Neural progenitor cell (in vitro differentiated cells): ENCODE measurements around the gene GPR61. TPM values are rescaled to one million over a fixed set of nuclear protein-coding genes. Genes with fewer than 3 reads are reported as not detected.

Experiments
- DNase-seq: peaks from one replicate; pipeline ENCODE4 v3.0.0-alpha.2; 2016; ENCODE audit warnings: low spot score
- H2AFZ ChIP-seq: fragments of 200-600 bp; sonication (generic); replicated peaks from 2 replicates; pipeline ENCODE4 v1.6.1; 2016; ENCODE audit warnings: antibody characterized with exemption
- H3F3A ChIP-seq: fragments of 200-600 bp; sonication (generic); 2 replicates; pipeline ENCODE4 v1.6.1; 2016; ENCODE audit warnings: antibody characterized with exemption, low read depth
- H3K27ac ChIP-seq: fragments of 200-600 bp; sonication (generic); 2 replicates; pipeline ENCODE4 v1.5.1; 2016; ENCODE audit warnings: mild to moderate bottlenecking
- H3K27me3 ChIP-seq: fragments of 200-600 bp; sonication (generic); 2 replicates; pipeline ENCODE4 v1.6.1; 2016; ENCODE audit warnings: mild to moderate bottlenecking, moderate library complexity
- H3K36me3 ChIP-seq: fragments of 200-600 bp; sonication (generic); 2 replicates; pipeline ENCODE4 v1.5.1; 2016
- H3K4me1 ChIP-seq: fragments of 200-600 bp; sonication (generic); 2 replicates; pipeline ENCODE4 v1.6.1; 2016; ENCODE audit warnings: mixed run types
- H3K4me2 ChIP-seq: fragments of 200-600 bp; sonication (generic); 2 replicates; pipeline ENCODE4 v1.6.1; 2016
- H3K4me3 ChIP-seq: fragments of 200-600 bp; sonication (generic); 2 replicates; pipeline ENCODE4 v1.5.1; 2016
- H3K79me2 ChIP-seq: fragments of 200-600 bp; sonication (generic); 2 replicates; pipeline ENCODE4 v1.6.1; 2016; ENCODE audit warnings: low read depth
- H3K9ac ChIP-seq: fragments of 200-600 bp; sonication (generic); 2 replicates; pipeline ENCODE4 v1.6.1; 2016
- H3K9me3 ChIP-seq: fragments of 200-600 bp; sonication (generic); 2 replicates; pipeline ENCODE4 v1.5.1; 2016; ENCODE audit warnings: low read depth
- H4K20me1 ChIP-seq: fragments of 200-600 bp; sonication (generic); 2 replicates; pipeline ENCODE4 v1.6.1; 2016; ENCODE audit warnings: low read depth
- H3K27ac Mint-ChIP-seq: 3 replicates; pipeline ENCODE4 v1.8.0; 2021; ENCODE audit warnings: mixed read lengths
- H3K27me3 Mint-ChIP-seq: 2 replicates; pipeline ENCODE4 v1.8.0; 2022; ENCODE audit warnings: low read depth, mild to moderate bottlenecking, inconsistent platforms, moderate library complexity, mixed read lengths; ENCODE audit not compliant: insufficient read depth
- H3K36me3 Mint-ChIP-seq: 3 replicates; pipeline ENCODE4 v1.8.0; 2021; ENCODE audit warnings: mixed read lengths
- H3K4me1 Mint-ChIP-seq: 3 replicates; pipeline ENCODE4 v1.8.0; 2021; ENCODE audit warnings: mixed read lengths
- H3K4me3 Mint-ChIP-seq: 3 replicates; pipeline ENCODE4 v1.8.0; 2021; ENCODE audit warnings: mild to moderate bottlenecking, moderate library complexity, mixed read lengths
- H3K9me3 Mint-ChIP-seq: 3 replicates; pipeline ENCODE4 v1.8.0; 2020; ENCODE audit warnings: mixed read lengths
- CTCF ChIP-seq: fragments of 200-600 bp; sonication (generic); IDR thresholded peaks from 2 replicates; pipeline ENCODE4 v1.5.1; 2017; ENCODE audit warnings: antibody characterized with exemption, mild to moderate bottlenecking
- EZH2 ChIP-seq: fragments of 200-600 bp; sonication (generic); IDR thresholded peaks from 2 replicates; pipeline ENCODE4 v1.6.1; 2017; ENCODE audit warnings: antibody characterized with exemption, mild to moderate bottlenecking, moderate library complexity
- EZH2phosphoT487 ChIP-seq: fragments of 200-600 bp; sonication (generic); IDR thresholded peaks from 2 replicates; pipeline ENCODE4 v1.6.1; 2017; ENCODE audit warnings: antibody characterized with exemption
- total RNA-seq: library from RNA; depleted of rRNA; stranded (reverse); fragments of >200 nt; gene quantifications from 2 replicates; pipeline ENCODE4 v1.2.3, GENCODE V29; 2015; ENCODE audit warnings: low replicate concordance

Gene GPR61
- total RNA-seq, 1 donor from 2014 or later, result 0.71 TPM

DNA sequence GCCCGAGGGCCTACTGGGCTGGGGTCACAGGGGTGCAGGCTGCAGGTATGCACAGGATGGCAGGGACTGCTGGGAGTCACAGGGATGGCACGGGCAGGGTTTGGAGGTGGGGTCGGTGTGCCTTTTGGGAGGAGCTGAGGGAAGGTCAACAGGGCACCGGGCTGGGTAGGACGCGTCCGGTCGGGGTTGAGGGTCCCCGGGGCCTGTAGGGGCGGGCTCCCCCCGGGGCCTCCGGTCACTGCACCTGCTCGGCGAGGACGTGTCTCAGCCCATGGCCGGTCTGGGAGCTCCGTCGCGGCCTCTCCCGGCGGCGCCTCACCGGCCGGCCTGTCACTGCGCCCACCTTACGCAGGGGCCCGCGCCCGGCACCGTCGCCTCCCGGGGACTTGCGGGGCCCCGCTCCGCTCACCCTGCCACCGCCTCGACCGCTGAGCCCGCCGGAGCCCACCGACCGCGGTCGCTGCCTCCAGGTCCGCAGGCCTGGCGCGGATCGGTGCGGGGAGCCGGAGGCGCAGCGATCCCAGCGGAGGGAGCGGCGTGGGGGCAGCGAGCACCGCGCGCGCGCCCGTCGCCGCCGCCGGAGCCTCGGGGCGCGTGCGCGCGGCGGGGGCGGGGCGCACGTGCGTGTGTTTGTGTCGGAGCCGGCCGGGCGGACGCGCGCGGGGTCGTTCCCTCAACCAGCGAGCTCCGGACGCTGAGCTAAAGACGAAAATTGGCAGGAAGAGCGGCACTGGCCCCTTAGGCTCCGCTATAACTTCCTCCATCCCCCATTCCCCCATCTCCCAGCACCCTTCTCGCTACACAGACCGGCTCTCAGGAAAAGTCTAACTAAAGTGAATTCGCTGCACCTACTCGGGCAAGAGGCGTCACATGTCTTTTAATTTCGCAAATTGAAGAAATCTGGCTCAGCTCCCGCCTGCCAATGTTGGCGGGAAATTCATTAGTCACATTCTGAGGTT, 30.2 kb upstream of the GPR61 start, which contains the start of gene AMIGO1:
Gene AMIGO1, minus strand, starts transcription at position 552 of the 959 bp plus-strand sequence. CDS start 815 bp downstream, outside the sequence.
- no peak within 1 kb of the TSS for H3K9ac ChIP-seq
- TF ChIP-seq EZH2 (no peak), CTCF (no peak), EZH2phosphoT487 (no peak)
- H3K36me3 Mint-ChIP-seq, result no peaks in the 10 kb centered on the region
- peaks cover 4% of the 10 kb centered on the region for H3F3A ChIP-seq
- peaks cover 6% of the 10 kb centered on the region for H3K4me1 ChIP-seq
- H3K4me1 Mint-ChIP-seq, result peaks cover 21% of the 10 kb centered on the region
- DNase-seq, result peak; percentile 92
- peaks cover 5% of the 10 kb centered on the region for H3K27me3 Mint-ChIP-seq
- H2AFZ ChIP-seq, result peak within 1 kb of the TSS; percentile 98
- H3K4me3 ChIP-seq, result peak within 1 kb of the TSS; percentile 58
- H3K36me3 ChIP-seq, result no peaks in the 10 kb centered on the region
- no peak within 1 kb of the TSS for H3K27ac ChIP-seq
- no peaks in the 10 kb centered on the region for H4K20me1 ChIP-seq
- H3K9me3 Mint-ChIP-seq, result no peaks in the 10 kb centered on the region
- peak within 1 kb of the TSS; percentile 94 for H3K4me2 ChIP-seq
- no peaks in the 10 kb centered on the region for H3K79me2 ChIP-seq
- H3K4me3 Mint-ChIP-seq, result peak within 1 kb of the TSS; percentile 95
- peak within 1 kb of the TSS; percentile 57 for H3K27ac Mint-ChIP-seq
- H3K27me3 ChIP-seq, result peaks cover 48% of the 10 kb centered on the region
- no peaks in the 10 kb centered on the region for H3K9me3 ChIP-seq

DNA sequence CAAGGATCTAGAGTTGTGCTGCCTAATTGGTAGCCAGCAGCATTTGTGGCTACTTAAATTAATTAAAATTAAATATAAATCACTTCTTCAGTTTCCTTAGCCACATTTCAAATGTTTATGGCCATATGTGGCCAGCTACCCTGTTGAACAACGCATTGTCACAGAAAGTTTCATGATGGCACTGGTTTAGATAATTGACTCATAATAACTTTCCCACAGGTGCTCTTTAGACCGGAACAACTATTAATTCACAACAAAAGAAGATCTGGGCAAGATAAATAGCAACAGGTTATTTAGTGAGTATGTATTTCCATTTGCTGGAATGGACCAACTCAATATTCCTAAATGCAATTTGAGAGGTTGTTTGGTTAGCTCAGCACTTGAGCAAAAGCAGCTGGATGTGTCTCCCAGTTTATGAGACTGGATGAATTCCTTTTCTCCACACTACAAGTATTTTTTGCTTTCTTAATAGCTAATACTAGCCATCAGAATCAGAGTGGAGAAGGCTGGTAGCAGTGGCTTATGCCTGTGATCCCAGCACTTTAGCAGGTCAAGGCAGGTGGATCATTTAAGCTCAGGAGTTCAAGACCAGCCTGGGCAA, 26.5 kb upstream of the GPR61 start:
- Mint-ChIP-seq H3K36me3 (no peaks in the 10 kb centered on the region), H3K9me3 (no peaks in the 10 kb centered on the region), H3K4me3 (no peak overlapping the region), H3K27me3 (peaks cover 5% of the 10 kb centered on the region), H3K27ac (no peak overlapping the region), H3K4me1 (peaks cover 20% of the 10 kb centered on the region)
- Histone ChIP-seq H3K27ac (no peak overlapping the region), H3K4me1 (peaks cover 6% of the 10 kb centered on the region), H2AFZ (no peak overlapping the region), H3K27me3 (peaks cover 51% of the 10 kb centered on the region), H3K79me2 (no peaks in the 10 kb centered on the region), H3K9me3 (no peaks in the 10 kb centered on the region), H3K4me3 (no peak overlapping the region), H3K9ac (no peak overlapping the region), H3K36me3 (no peaks in the 10 kb centered on the region), H3K4me2 (no peak overlapping the region), H3F3A (peaks cover 4% of the 10 kb centered on the region), H4K20me1 (no peaks in the 10 kb centered on the region)
- TF ChIP-seq EZH2phosphoT487 (no peak), EZH2 (no peak), CTCF (no peak)
- no peak for DNase-seq

DNA sequence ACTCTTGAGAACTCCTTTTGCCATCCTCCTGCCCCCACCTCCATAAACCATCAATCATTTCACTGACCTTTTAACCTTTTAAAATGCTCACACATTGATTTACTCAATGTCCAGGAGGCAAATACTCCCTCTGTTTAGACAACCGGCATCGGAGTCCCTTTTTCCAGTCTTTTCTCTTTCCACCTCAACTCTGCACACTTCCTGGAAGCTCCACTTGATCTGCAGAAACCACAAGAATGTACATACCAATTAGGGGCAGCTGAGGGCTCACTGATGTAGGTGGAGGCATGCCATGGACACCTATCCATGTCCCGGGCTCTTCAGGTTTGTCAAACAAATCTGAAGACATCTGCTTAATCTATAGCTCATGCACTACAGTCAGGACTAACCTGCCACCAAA, 24.8 kb upstream of the GPR61 start:
- no peaks in the 10 kb centered on the region for H3K9me3 Mint-ChIP-seq

More for the DNA sequence above, 24.8 kb upstream of the GPR61 start:
- TF ChIP-seq CTCF, result no peak
- no peak for TF ChIP-seq EZH2
- TF ChIP-seq EZH2phosphoT487, result no peak
- no peak overlapping the region for H3K9ac ChIP-seq
- no peaks in the 10 kb centered on the region for H3K9me3 ChIP-seq
- Mint-ChIP-seq H3K36me3 (no peaks in the 10 kb centered on the region), H3K27ac (no peak overlapping the region), H3K4me3 (no peak overlapping the region), H3K27me3 (peaks cover 5% of the 10 kb centered on the region), H3K4me1 (peaks cover 10% of the 10 kb centered on the region)
- peaks cover 6% of the 10 kb centered on the region for H3K4me1 ChIP-seq
- no peak overlapping the region for H3K27ac ChIP-seq
- H3F3A ChIP-seq, result peaks cover 2% of the 10 kb centered on the region
- H3K4me3 ChIP-seq, result no peak overlapping the region
- no peaks in the 10 kb centered on the region for H4K20me1 ChIP-seq
- H2AFZ ChIP-seq, result no peak overlapping the region
- H3K4me2 ChIP-seq, result no peak overlapping the region
- H3K36me3 ChIP-seq, result no peaks in the 10 kb centered on the region
- no peaks in the 10 kb centered on the region for H3K79me2 ChIP-seq
- DNase-seq, result no peak
- peaks cover 41% of the 10 kb centered on the region for H3K27me3 ChIP-seq
